GM23338 (cell line): ENCODE measurements around the gene FES. TPM values are rescaled to one million over a fixed set of nuclear protein-coding genes. Genes with fewer than 3 reads are reported as not detected.

Source experiments
- ATAC-seq: fragments of 200-7000 bp; cut with Tn5 transposase; 3 replicates; pipeline ENCODE4 v1.9.1; 2020
- DNase-seq: peaks from one replicate; pipeline ENCODE4 v3.0.0-alpha.2; 2015; ENCODE audit warnings: low spot score
- H2AFZ ChIP-seq: fragments of 200-600 bp; sonication (generic); 2 replicates; pipeline ENCODE4 v1.8.0; 2016; ENCODE audit warnings: antibody characterized with exemption, mild to moderate bottlenecking, moderate library complexity
- H3F3A ChIP-seq: fragments of 200-600 bp; sonication (generic); replicated peaks from 2 replicates; pipeline ENCODE4 v1.8.0; 2017; ENCODE audit warnings: antibody characterized with exemption, mixed run types, low read depth
- H3K27ac ChIP-seq: fragments of 200-600 bp; sonication (generic); 2 replicates; pipeline ENCODE4 v1.6.1; 2016; ENCODE audit warnings: low read depth
- H3K27me3 ChIP-seq: fragments of 200-600 bp; sonication (generic); 2 replicates; pipeline ENCODE4 v1.8.0; 2016; ENCODE audit warnings: mild to moderate bottlenecking, mixed run types, moderate library complexity; ENCODE audit not compliant: insufficient read depth
- H3K36me3 ChIP-seq: fragments of 200-600 bp; sonication (generic); 2 replicates; pipeline ENCODE4 v1.8.0; 2016; ENCODE audit warnings: mild to moderate bottlenecking; ENCODE audit not compliant: insufficient read depth
- H3K4me1 ChIP-seq: fragments of 200-600 bp; sonication (generic); 2 replicates; pipeline ENCODE4 v1.8.0; 2016; ENCODE audit warnings: mild to moderate bottlenecking, moderate library complexity; ENCODE audit not compliant: insufficient read depth
- H3K4me2 ChIP-seq: fragments of 200-600 bp; sonication (generic); 2 replicates; pipeline ENCODE4 v1.7.1; 2017; ENCODE audit warnings: mixed run types
- H3K4me3 ChIP-seq: fragments of 200-600 bp; sonication (generic); 2 replicates; pipeline ENCODE4 v1.6.1; 2016; ENCODE audit warnings: mixed run types
- H3K79me2 ChIP-seq: fragments of 200-600 bp; sonication (generic); replicated peaks from 2 replicates; pipeline ENCODE4 v1.8.0; 2017; ENCODE audit warnings: mild to moderate bottlenecking; ENCODE audit not compliant: insufficient read depth
- H3K9me2 ChIP-seq: fragments of 200-600 bp; sonication (generic); 2 replicates; pipeline ENCODE4 v1.8.0; 2017; ENCODE audit not compliant: insufficient read depth
- H4K20me1 ChIP-seq: fragments of 200-600 bp; sonication (generic); replicated peaks from 2 replicates; pipeline ENCODE4 v1.8.0; 2017; ENCODE audit warnings: mild to moderate bottlenecking; ENCODE audit not compliant: insufficient read depth
- H3K27ac Mint-ChIP-seq: 2 replicates; pipeline ENCODE4 v1.8.0; 2020; ENCODE audit warnings: inconsistent platforms, mild to moderate bottlenecking, moderate library complexity, mixed read lengths
- H3K27me3 Mint-ChIP-seq: 3 replicates; pipeline ENCODE4 v1.8.0; 2022; ENCODE audit warnings: low read depth, mild to moderate bottlenecking, moderate library complexity, mixed read lengths, inconsistent platforms; ENCODE audit not compliant: insufficient read depth, poor library complexity
- H3K36me3 Mint-ChIP-seq: 3 replicates; pipeline ENCODE4 v1.8.0; 2021; ENCODE audit warnings: low read depth, mild to moderate bottlenecking, inconsistent platforms, moderate library complexity, mixed read lengths
- H3K4me1 Mint-ChIP-seq: 3 replicates; pipeline ENCODE4 v1.8.0; 2020; ENCODE audit warnings: mild to moderate bottlenecking, inconsistent platforms, mixed read lengths
- H3K4me3 Mint-ChIP-seq: 3 replicates; pipeline ENCODE4 v1.8.0; 2021; ENCODE audit warnings: moderate library complexity, mild to moderate bottlenecking, inconsistent platforms, mixed read lengths
- H3K9me3 Mint-ChIP-seq: 3 replicates; pipeline ENCODE4 v1.8.0; 2020; ENCODE audit warnings: moderate library complexity, mild to moderate bottlenecking, inconsistent platforms, mixed read lengths
- ETS1 ChIP-seq: IDR thresholded peaks from 2 replicates; pipeline ENCODE4 v1.6.1; 2016; ENCODE audit warnings: antibody characterized with exemption
- EZH2 ChIP-seq: fragments of 200-600 bp; sonication (generic); IDR thresholded peaks from one replicate; pipeline ENCODE4 v1.8.0; 2017; ENCODE audit warnings: antibody characterized with exemption, mild to moderate bottlenecking, low read depth; ENCODE audit not compliant: unreplicated experiment
- EZH2phosphoT487 ChIP-seq: fragments of 200-600 bp; sonication (generic); IDR thresholded peaks from one replicate; pipeline ENCODE4 v1.8.1; 2018; ENCODE audit warnings: antibody characterized with exemption; ENCODE audit not compliant: unreplicated experiment
- ZNF114 ChIP-seq: fragments of 250-450 bp; sonication (Bioruptor Pico); IDR thresholded peaks from 2 replicates; pipeline ENCODE4 v1.5.0; 2020; ENCODE audit warnings: mild to moderate bottlenecking, moderate library complexity
- ZNF331 ChIP-seq: fragments of 250-450 bp; sonication (Bioruptor Pico); IDR thresholded peaks from 2 replicates; pipeline ENCODE4 v1.5.0; 2020; ENCODE audit warnings: low read depth, mild to moderate bottlenecking, moderate library complexity
- ZNF462 ChIP-seq: fragments of 250-450 bp; sonication (Bioruptor Pico); IDR thresholded peaks from 2 replicates; pipeline ENCODE4 v1.5.0; 2020; ENCODE audit warnings: mild to moderate bottlenecking, moderate library complexity
- polyA plus RNA-seq: library from polyadenylated mRNA; unstranded; fragments of >200 nt; fragmentation: Nextera tagmentation; extraction: Ambion mirVana; gene quantifications from 2 replicates; pipeline ENCODE4 v1.2.1, GENCODE V29; 2016
- total RNA-seq: library from RNA; depleted of rRNA; stranded (reverse); fragments of >200 nt; shearing (Covaris generic); gene quantifications from 2 replicates; pipeline ENCODE4 v1.2.3, GENCODE V29; 2014

FES gene
- total and polyA plus RNA-seq, 2 experiments from 2014 or later, result 2.7 to 14.4 TPM

GRCh38 chr15:90942354-90943120, 58.2 kb downstream of the FES start (continued):
- no peak for TF ChIP-seq ZNF462
- TF ChIP-seq ZNF114 (CRISPR knock-in tag), result no peak
- TF ChIP-seq ETS1, result no peak
- TF ChIP-seq EZH2phosphoT487, result no peak
- TF ChIP-seq EZH2, result no peak

GRCh38 chr15:90945091-90945490, 60.8 kb downstream of the FES start:
- Histone ChIP-seq H3K27me3 (no peaks in the 10 kb centered on the region), H3K79me2 (no peaks in the 10 kb centered on the region), H3K9me2 (no peaks in the 10 kb centered on the region), H3K4me1 (no peaks in the 10 kb centered on the region), H2AFZ (no peak overlapping the region), H3K4me2 (no peak overlapping the region), H3K36me3 (peaks cover 8% of the 10 kb centered on the region), H3K27ac (no peak overlapping the region), H3F3A (no peaks in the 10 kb centered on the region), H4K20me1 (no peaks in the 10 kb centered on the region; the same call in 1 of the 2 replicates), H3K4me3 (no peak overlapping the region)
- no peaks in the 10 kb centered on the region for H3K4me1 Mint-ChIP-seq
- peaks cover 80% of the 10 kb centered on the region for H3K36me3 Mint-ChIP-seq
- H3K27ac Mint-ChIP-seq, result no peak overlapping the region
- ATAC-seq (no peak), DNase-seq (no peak)
- no peaks in the 10 kb centered on the region for H3K9me3 Mint-ChIP-seq
- peaks cover 6% of the 10 kb centered on the region for H3K27me3 Mint-ChIP-seq
- no peak overlapping the region for H3K4me3 Mint-ChIP-seq
- no peak for TF ChIP-seq ZNF331 (CRISPR knock-in tag)
- no peak for TF ChIP-seq ETS1
- no peak for TF ChIP-seq ZNF462
